Panc1 (cell line): ENCODE data around the gene ENTPD8. TPM values are rescaled to one million over a fixed set of nuclear protein-coding genes. Genes with fewer than 3 reads are reported as not detected.

ENCODE experiments used
- ATAC-seq: fragments of 200-7000 bp; cut with Tn5 transposase; 2 replicates; pipeline ENCODE4 v1.9.1; 2020; ENCODE audit warnings: mild to moderate bottlenecking, moderate library complexity
- BruUV-seq: library from RNA; stranded (reverse); fragments of 400-500 nt; replicated peaks from 2 replicates; lab custom pipeline; 2021; lab: Mats Ljungman, UMichigan
- CTCF ChIA-PET: fragments of 300-600 bp; sonication (Branson Sonifier 250); formaldehyde crosslinking; loops from one replicate; lab custom pipeline; 2022; ENCODE audit warnings: antibody characterized with exemption; lab: Charles Lee
- POLR2A ChIA-PET: fragments of 300-600 bp; sonication (Branson Sonifier 250); formaldehyde crosslinking; loops from one replicate; lab custom pipeline; 2022; ENCODE audit warnings: antibody characterized with exemption; lab: Charles Lee
- DNase-seq: peaks from one replicate; pipeline ENCODE4 v3.0.0-alpha.2; 2010; ENCODE audit warnings: low read depth, low spot score
- H3K27ac ChIP-seq: 2 replicates; pipeline ENCODE4 v1.5.1; 2011; ENCODE audit warnings: mild to moderate bottlenecking, low read length, inconsistent platforms
- H3K27me3 ChIP-seq: fragments of 200-500 bp; sonication (Bioruptor generic); 2 replicates; pipeline ENCODE4 v1.6.0; 2014; ENCODE audit warnings: low read length, inconsistent platforms; ENCODE audit not compliant: control insufficient read depth, insufficient read depth
- H3K36me3 ChIP-seq: fragments of 200-500 bp; sonication (Bioruptor generic); 2 replicates; pipeline ENCODE4 v1.5.1; 2014; ENCODE audit warnings: inconsistent platforms, mild to moderate bottlenecking, low read length, moderate library complexity; ENCODE audit not compliant: control insufficient read depth, insufficient read depth
- H3K4me1 ChIP-seq: 2 replicates; pipeline ENCODE4 v1.5.1; 2011; ENCODE audit warnings: inconsistent platforms, mild to moderate bottlenecking, low read length, moderate library complexity; ENCODE audit not compliant: control insufficient read depth, insufficient read depth
- H3K4me3 ChIP-seq, 2 experiments: 2 replicates each; pipeline ENCODE4 v1.5.1; 2011 to 2012; ENCODE audit warnings: low read depth in 2 of 2, low read length in 2 of 2, mild to moderate bottlenecking in 2 of 2, inconsistent platforms in 1 of 2, moderate library complexity in 1 of 2
- H3K9me3 ChIP-seq: fragments of 200-500 bp; sonication (Bioruptor generic); 2 replicates; pipeline ENCODE4 v1.5.1; 2014; ENCODE audit warnings: low read depth, mild to moderate bottlenecking, inconsistent platforms, low read length, moderate library complexity; ENCODE audit not compliant: control insufficient read depth, insufficient read depth
- CTCF ChIP-seq: fragments of 450-650 bp; IDR thresholded peaks from 2 replicates; pipeline ENCODE4 v1.5.1; 2017; ENCODE audit warnings: mild to moderate bottlenecking
- POLR2AphosphoS5 ChIP-seq: IDR thresholded peaks from 2 replicates; pipeline ENCODE4 v1.6.1; 2012; ENCODE audit warnings: mild to moderate bottlenecking, low read depth, low read length, moderate library complexity
- REST ChIP-seq, 2 experiments: IDR thresholded peaks; 2 replicates each; pipeline ENCODE4 v1.6.1; 2011 to 2012; ENCODE audit warnings: low read depth in 2 of 2, control low read depth in 1 of 2, low read length in 1 of 2, mild to moderate bottlenecking in 1 of 2, moderate library complexity in 1 of 2; ENCODE audit not compliant: insufficient read depth in 1 of 2
- SIN3A ChIP-seq: IDR thresholded peaks from 2 replicates; pipeline ENCODE4 v1.6.1; 2012; ENCODE audit warnings: low read depth, mild to moderate bottlenecking, low read length, moderate library complexity, borderline replicate concordance; ENCODE audit not compliant: insufficient read depth
- TCF7L2 ChIP-seq: IDR thresholded peaks from 2 replicates; pipeline ENCODE4 v1.6.1; 2011; ENCODE audit warnings: mild to moderate bottlenecking, low read depth, low read length, inconsistent platforms
- in situ Hi-C: cut with HindIII; loops from 2 replicates; pipeline ENCODE4 v1.10.0; 2016; ENCODE audit warnings: low sequenced_read_pairs, low pct_unique_long_range_greater_than_20kb
- intact Hi-C: fragments of 100-400 bp; cut with micrococcal nuclease; formaldehyde crosslinking; loops from one replicate; pipeline ENCODE4 v1.10.0; 2022; ENCODE audit not compliant: unreplicated experiment
- total RNA-seq: library from RNA; stranded (reverse); gene quantifications from one replicate; pipeline ENCODE4 v1.2.1, GENCODE V29; 2021; ENCODE audit not compliant: unreplicated experiment

ENTPD8 gene
- total RNA-seq, 1 experiment from 2014 or later = 3.9 TPM

GRCh38 chr9:137392232-137393007 lies 48.7 kb downstream of the ENTPD8 start:
- Histone ChIP-seq H3K27me3 (no peaks in the 10 kb centered on the region), H3K36me3 (no peaks in the 10 kb centered on the region), H3K4me3 (no peak overlapping the region), H3K27ac (no peak overlapping the region), H3K4me1 (peaks cover 6% of the 10 kb centered on the region), H3K9me3 (no peaks in the 10 kb centered on the region)
- in situ Hi-C loops = no loop called here
- ATAC-seq (no peak), DNase-seq (no peak)
- POLR2A ChIA-PET = no interaction called here
- intact Hi-C loops = no loop called here
- no TSS peak for BruUV-seq
- TF ChIP-seq POLR2AphosphoS5 = no peak
- no peak for TF ChIP-seq TCF7L2
- no peak for TF ChIP-seq REST (IDR thresholded peaks at IDR 0.05; ENCODE audit: insufficient read depth in 1 of 2, low read depth in 2 of 2, low read length in 1 of 2)
- no peak for TF ChIP-seq CTCF
- TF ChIP-seq SIN3A = no peak
- CTCF ChIA-PET = interaction anchor here (0.7 kb wide), 1 partner anchor 41 kb away, joined by 9 read pairs; no protein-coding TSS in a partner anchor

GRCh38 chr9:137391411-137391754 lies 49.8 kb downstream of the ENTPD8 start:
- TF ChIP-seq POLR2AphosphoS5 (no peak), REST (IDR thresholded peaks at IDR 0.05; ENCODE audit: insufficient read depth in 1 of 2, low read depth in 2 of 2, low read length in 1 of 2) (no peak), TCF7L2 (no peak), CTCF (no peak), SIN3A (no peak)
- no peak overlapping the region for H3K27ac ChIP-seq
- ATAC-seq (no peak), DNase-seq (no peak)
- in situ Hi-C loops = no loop called here
- H3K4me1 ChIP-seq = peaks cover 3% of the 10 kb centered on the region
- ChIA-PET CTCF (no interaction called here), POLR2A (no interaction called here)
- H3K9me3 ChIP-seq = no peaks in the 10 kb centered on the region
- no peak overlapping the region for H3K4me3 ChIP-seq
- no peaks in the 10 kb centered on the region for H3K27me3 ChIP-seq
- BruUV-seq = no TSS peak
- no peaks in the 10 kb centered on the region for H3K36me3 ChIP-seq
- intact Hi-C loops = no loop called here
